ENCODE results near the gene FAM181B. TPM values are rescaled to one million over a fixed set of nuclear protein-coding genes. Genes with fewer than 3 reads are reported as not detected.

FAM181B gene
- total and polyA plus RNA-seq, 2 of the 13 experiments (the other 11 are each of a cell fraction or from before 2014, with no cell fraction given), result not detected

DNA sequence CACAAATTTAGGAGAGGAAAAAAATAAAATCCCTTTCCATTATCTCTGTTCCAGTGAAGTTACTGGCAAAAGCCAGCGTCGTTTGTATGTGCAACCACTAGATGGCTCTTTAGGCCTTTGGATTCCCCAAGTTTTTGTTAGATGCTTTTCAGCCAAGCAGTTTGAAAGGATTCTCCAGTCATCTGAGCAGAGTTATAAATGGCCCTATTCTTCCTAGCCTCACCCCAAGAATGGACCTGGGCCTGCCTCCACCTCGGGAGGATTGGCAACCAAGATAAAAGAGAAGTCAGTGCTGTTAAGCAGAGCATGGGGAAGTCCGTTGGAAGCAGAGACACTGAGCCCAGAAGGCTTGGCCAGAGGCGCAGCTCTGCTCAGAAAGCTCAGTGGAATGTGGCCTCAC, 15.4 kb downstream of the FAM181B start (continued):
- TF ChIP-seq, protein P1, sequence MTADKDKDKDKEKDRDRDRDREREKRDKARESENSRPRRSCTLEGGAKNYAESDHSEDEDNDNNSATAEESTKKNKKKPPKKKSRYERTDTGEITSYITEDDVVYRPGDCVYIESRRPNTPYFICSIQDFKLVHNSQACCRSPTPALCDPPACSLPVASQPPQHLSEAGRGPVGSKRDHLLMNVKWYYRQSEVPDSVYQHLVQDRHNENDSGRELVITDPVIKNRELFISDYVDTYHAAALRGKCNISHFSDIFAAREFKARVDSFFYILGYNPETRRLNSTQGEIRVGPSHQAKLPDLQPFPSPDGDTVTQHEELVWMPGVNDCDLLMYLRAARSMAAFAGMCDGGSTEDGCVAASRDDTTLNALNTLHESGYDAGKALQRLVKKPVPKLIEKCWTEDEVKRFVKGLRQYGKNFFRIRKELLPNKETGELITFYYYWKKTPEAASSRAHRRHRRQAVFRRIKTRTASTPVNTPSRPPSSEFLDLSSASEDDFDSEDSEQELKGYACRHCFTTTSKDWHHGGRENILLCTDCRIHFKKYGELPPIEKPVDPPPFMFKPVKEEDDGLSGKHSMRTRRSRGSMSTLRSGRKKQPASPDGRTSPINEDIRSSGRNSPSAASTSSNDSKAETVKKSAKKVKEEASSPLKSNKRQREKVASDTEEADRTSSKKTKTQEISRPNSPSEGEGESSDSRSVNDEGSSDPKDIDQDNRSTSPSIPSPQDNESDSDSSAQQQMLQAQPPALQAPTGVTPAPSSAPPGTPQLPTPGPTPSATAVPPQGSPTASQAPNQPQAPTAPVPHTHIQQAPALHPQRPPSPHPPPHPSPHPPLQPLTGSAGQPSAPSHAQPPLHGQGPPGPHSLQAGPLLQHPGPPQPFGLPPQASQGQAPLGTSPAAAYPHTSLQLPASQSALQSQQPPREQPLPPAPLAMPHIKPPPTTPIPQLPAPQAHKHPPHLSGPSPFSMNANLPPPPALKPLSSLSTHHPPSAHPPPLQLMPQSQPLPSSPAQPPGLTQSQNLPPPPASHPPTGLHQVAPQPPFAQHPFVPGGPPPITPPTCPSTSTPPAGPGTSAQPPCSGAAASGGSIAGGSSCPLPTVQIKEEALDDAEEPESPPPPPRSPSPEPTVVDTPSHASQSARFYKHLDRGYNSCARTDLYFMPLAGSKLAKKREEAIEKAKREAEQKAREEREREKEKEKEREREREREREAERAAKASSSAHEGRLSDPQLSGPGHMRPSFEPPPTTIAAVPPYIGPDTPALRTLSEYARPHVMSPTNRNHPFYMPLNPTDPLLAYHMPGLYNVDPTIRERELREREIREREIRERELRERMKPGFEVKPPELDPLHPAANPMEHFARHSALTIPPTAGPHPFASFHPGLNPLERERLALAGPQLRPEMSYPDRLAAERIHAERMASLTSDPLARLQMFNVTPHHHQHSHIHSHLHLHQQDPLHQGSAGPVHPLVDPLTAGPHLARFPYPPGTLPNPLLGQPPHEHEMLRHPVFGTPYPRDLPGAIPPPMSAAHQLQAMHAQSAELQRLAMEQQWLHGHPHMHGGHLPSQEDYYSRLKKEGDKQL (CRISPR knock-in tag; IDR thresholded peaks at IDR 0.05; ENCODE audit: low read depth), result no peak
- TF ChIP-seq ELF4 (CRISPR knock-in tag; IDR thresholded peaks at IDR 0.05; ENCODE audit: borderline replicate concordance) (no peak), FOXC1 (CRISPR knock-in tag; IDR thresholded peaks at IDR 0.05; ENCODE audit: borderline replicate concordance) (no peak), ZNF614 (CRISPR knock-in tag; IDR thresholded peaks at IDR 0.05; ENCODE audit: borderline replicate concordance) (no peak), SMC3 (IDR thresholded peaks at IDR 0.05; ENCODE audit: low read length) (peak; percentile 57; the same call in 1 of the 2 replicates), STAG1 (CRISPR knock-in tag; IDR thresholded peaks at IDR 0.05) (peak; percentile 65), RCOR2 (CRISPR knock-in tag; IDR thresholded peaks at IDR 0.05) (no peak), CEBPG (CRISPR knock-in tag; IDR thresholded peaks at IDR 0.05) (no peak)
- TF ChIP-seq, protein P2, sequence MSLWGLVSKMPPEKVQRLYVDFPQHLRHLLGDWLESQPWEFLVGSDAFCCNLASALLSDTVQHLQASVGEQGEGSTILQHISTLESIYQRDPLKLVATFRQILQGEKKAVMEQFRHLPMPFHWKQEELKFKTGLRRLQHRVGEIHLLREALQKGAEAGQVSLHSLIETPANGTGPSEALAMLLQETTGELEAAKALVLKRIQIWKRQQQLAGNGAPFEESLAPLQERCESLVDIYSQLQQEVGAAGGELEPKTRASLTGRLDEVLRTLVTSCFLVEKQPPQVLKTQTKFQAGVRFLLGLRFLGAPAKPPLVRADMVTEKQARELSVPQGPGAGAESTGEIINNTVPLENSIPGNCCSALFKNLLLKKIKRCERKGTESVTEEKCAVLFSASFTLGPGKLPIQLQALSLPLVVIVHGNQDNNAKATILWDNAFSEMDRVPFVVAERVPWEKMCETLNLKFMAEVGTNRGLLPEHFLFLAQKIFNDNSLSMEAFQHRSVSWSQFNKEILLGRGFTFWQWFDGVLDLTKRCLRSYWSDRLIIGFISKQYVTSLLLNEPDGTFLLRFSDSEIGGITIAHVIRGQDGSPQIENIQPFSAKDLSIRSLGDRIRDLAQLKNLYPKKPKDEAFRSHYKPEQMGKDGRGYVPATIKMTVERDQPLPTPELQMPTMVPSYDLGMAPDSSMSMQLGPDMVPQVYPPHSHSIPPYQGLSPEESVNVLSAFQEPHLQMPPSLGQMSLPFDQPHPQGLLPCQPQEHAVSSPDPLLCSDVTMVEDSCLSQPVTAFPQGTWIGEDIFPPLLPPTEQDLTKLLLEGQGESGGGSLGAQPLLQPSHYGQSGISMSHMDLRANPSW (CRISPR knock-in tag; IDR thresholded peaks at IDR 0.05; ENCODE audit: borderline replicate concordance), result no peak
- TF ChIP-seq, protein P3, sequence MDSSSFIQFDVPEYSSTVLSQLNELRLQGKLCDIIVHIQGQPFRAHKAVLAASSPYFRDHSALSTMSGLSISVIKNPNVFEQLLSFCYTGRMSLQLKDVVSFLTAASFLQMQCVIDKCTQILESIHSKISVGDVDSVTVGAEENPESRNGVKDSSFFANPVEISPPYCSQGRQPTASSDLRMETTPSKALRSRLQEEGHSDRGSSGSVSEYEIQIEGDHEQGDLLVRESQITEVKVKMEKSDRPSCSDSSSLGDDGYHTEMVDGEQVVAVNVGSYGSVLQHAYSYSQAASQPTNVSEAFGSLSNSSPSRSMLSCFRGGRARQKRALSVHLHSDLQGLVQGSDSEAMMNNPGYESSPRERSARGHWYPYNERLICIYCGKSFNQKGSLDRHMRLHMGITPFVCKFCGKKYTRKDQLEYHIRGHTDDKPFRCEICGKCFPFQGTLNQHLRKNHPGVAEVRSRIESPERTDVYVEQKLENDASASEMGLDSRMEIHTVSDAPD (CRISPR knock-in tag; IDR thresholded peaks at IDR 0.05), result no peak

All from HepG2 (cell line).